Stimulated activated CD4-positive, alpha-beta T cell treated with anti-CD3 and anti-CD28 coated beads, Interleukin-1b, Interleukin-23, amount 100 ng/mL, for 48 hours (primary cell): Measurements from ENCODE around the gene NAA38.

Source experiments
- DNase-seq: peaks from one replicate; pipeline ENCODE4 v3.0.0-alpha.2; 2020

The NAA38 gene

GRCh38 chr17:7851438-7852261 is 5.7 kb downstream of the NAA38 start:
- DNase-seq, result peak; percentile 92

DNA sequence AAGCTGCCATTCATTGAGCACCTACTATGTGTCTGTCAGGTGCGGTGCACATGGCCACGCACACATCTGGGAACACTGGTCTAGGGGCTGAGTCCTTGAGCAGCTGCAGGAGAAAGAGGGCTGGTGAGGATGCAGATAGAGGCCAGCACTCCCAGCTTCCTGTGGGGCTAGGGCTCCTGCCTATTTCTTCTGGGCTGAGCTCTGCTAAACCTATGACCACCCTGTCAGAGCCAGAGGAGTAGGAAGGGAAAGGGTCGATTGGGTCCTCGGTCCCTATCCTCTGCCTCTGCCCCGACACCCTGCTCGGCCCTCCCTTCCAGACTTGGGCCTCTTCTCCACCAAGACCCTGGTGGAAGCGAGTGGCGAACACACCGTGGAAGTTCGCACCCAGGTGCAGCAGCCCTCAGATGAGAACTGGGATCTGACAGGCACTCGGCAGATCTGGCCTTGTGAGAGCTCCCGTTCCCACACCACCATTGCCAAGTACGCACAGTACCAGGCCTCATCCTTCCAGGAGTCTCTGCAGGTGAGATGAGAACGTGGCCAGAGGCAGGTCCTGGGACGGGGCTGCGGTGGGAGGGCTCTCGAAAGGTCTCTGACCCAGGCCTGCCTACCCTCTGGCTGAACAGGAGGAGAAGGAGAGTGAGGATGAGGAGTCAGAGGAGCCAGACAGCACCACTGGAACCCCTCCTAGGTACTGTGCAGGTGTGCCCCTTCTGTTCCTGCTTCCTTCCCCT is 6.5 kb downstream of the NAA38 start:
- no peak for DNase-seq

DNA sequence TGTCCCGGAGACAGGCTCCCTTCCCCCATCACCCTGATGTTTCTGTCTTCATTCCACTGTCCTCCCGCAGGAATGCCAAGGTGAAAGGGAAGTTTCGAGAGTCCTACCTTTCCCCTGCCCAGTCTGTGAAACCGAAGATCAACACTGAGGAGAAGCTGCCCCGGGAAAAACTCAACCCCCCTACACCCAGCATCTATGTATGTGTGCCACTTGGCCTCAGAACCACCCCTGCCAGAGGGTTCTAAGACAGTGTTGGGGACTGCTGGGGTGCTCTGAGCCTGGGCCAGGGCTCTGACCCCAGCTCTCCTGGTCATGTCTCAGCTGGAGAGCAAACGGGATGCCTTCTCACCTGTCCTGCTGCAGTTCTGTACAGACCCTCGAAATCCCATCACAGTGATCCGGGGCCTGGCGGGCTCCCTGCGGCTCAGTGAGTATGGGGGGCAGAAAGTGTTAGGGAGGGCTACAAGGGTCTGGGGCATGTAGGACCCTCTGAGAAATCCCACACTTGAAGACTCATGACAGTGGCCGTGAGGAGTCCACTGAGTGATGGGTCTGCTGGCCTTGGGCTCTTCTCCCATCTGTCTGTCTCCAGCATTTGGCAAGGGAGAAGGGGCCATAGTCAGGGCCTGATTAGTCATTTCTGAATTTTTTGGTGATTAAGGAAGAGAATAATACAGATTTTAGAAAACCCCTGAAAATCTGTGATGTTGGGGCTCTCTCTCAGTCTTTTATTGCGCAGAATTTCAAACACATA is 7.4 kb downstream of the NAA38 start:
- DNase-seq, result no peak

DNA sequence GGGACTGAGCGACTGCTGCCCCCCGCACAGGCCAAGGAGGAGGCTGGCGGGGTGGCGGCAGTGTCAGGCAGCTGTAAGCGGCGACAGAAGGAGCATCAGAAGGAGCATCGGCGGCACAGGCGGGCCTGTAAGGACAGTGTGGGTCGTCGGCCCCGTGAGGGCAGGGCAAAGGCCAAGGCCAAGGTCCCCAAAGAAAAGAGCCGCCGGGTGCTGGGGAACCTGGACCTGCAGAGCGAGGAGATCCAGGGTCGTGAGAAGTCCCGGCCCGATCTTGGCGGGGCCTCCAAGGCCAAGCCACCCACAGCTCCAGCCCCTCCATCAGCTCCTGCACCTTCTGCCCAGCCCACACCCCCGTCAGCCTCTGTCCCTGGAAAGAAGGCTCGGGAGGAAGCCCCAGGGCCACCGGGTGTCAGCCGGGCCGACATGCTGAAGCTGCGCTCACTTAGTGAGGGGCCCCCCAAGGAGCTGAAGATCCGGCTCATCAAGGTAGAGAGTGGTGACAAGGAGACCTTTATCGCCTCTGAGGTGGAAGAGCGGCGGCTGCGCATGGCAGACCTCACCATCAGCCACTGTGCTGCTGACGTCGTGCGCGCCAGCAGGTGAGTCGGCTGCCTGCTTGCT is 8.1 kb downstream of the NAA38 start:
- no peak for DNase-seq

GRCh38 chr17:7848739-7849129 is 8.6 kb downstream of the NAA38 start:
- DNase-seq, result no peak

DNA sequence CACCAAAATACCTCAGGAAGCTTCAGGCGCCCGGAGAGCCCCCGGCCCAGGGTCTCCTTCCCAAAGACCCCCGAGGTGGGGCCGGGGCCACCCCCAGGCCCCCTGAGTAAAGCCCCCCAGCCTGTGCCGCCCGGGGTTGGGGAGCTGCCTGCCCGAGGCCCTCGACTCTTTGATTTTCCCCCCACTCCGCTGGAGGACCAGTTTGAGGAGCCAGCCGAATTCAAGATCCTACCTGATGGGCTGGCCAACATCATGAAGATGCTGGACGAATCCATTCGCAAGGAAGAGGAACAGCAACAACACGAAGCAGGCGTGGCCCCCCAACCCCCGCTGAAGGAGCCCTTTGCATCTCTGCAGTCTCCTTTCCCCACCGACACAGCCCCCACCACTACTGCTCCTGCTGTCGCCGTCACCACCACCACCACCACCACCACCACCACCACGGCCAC is 9.2 kb downstream of the NAA38 start:
- no peak for DNase-seq

DNA sequence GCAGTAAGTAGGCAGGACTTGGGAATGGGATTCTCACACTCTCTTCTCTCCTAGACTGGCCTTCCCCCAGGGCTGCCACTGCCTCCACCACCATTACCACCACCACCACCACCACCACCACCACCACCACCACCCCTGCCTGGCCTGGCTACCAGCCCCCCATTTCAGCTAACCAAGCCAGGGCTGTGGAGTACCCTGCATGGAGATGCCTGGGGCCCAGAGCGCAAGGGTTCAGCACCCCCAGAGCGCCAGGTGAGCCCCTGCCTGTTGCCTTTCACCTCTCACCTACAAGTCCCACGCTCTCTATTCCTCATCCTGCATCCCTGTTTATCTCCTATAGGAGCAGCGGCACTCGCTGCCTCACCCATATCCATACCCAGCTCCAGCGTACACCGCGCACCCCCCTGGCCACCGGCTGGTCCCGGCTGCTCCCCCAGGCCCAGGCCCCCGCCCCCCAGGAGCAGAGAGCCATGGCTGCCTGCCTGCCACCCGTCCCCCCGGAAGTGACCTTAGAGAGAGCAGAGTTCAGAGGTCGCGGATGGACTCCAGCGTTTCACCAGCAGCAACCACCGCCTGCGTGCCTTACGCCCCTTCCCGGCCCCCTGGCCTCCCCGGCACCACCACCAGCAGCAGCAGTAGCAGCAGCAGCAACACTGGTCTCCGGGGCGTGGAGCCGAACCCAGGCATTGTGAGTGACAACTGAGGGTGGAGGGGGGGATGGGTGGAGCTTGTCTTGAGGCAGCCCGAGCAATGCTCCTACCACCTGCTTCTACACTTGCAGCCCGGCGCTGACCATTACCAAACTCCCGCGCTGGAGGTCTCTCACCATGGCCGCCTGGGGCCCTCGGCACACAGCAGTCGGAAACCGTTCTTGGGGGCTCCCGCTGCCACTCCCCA is 10.3 kb downstream of the NAA38 start:
- no peak for DNase-seq

DNA sequence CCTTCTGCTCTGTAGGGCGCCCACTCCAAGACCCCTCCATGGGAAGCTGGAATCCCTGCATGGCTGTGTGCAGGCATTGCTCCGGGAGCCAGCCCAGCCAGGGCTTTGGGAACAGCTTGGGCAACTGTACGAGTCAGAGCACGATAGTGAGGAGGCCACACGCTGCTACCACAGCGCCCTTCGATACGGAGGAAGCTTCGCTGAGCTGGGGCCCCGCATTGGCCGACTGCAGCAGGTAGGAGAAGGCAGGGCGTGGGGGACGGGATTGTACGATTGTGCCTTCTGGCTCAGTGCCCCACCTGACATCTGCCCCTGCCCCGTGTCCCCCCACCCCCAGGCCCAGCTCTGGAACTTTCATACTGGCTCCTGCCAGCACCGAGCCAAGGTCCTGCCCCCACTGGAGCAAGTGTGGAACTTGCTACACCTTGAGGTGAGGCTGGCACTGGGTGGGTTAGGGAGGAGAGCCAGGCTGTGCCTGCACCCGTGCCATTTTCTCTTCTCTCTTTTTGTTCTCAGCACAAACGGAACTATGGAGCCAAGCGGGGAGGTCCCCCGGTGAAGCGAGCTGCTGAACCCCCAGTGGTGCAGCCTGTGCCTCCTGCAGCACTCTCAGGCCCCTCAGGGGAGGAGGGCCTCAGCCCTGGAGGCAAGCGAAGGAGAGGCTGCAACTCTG is 11.2 kb downstream of the NAA38 start:
- no peak for DNase-seq

DNA sequence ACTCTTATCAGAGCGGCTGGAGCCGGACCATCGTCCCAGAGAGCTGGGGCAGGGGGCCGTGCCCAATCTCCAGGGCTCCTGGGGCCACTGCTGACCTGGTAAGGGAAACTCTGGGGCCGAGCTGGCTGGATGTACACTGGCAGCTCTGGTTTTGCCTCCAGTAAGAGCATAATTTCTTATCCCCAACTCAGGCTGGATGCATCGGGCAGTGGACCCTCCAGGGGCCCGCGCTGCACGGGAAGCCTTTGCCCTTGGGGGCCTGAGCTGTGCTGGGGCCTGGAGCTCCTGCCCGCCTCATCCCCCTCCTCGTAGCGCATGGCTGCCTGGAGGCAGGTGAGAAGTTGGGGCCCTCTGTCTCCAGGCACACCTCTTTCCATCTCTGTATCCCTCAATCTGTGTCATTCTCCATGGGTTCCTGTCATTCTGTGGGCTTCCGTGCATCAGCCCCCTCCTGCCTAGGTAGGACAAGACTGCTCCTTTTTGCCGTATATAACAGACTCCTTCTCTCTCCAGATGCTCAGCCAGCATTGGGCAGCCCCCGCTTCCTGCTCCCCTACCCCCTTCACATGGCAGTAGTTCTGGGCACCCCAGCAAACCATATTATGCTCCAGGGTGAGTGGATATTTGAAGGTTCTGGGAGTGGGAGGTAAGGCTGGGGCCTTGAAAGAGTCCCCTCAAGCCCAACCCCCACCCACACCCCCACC is 11.8 kb downstream of the NAA38 start:
- DNase-seq, result no peak

DNA sequence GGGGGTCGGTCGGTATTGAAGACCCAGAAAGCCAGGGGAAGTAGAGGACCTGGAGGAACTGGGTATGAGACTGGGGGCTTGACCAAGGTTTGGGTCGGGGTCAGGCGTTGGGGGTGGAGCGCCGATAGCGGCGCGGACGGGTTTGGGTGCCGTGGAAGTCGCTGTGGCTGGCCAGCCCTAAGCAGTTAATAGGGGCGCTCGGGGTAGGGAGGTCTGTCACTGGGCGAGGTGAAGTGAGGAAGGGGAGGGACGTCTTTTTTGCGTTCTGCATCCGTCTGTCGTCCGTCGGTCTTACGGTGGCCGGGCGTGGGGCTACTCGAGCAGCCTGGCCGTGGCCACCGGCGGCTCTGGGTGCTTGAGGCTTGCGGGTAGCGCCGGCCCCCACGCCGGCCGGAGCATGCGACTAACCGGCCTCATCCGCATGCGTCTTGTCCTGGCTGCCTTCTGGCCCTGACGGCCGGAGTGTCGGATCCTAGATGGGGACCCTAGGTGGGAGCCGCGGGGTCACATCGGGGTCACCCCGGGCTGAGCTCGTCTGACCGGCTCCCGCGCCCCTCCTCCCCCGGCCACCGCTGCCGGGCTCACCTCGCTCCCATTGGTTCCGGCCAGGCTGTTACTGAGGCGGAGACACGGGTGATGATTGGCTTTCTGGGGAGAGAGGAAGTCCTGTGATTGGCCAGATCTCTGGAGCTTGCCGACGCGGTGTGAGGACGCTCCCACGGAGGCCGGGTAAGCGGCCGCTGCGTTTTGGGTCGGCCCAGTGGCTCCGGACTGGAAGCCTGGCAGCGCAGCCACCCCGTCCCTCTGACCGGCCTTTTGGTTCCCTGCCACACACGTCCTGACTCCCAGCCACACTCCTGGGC is 12.8 kb downstream of the NAA38 start:
- peak; percentile 88 for DNase-seq

GRCh38 chr17:7843536-7844291 is 13.6 kb downstream of the NAA38 start:
- DNase-seq, result peak; percentile 87

DNA sequence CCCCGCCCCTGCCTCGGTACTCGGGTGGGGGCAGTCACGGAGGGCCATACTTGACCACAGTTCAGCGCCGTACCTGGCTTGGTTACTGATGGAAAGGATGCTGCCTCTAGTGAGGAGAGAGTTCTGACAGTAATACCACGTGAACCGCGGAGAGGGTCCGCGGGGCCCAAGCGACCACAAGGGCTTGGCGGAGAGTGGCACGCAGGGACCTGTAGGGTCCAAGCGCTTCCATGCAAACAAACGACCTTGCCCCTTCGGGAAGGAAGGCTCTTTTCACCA is 14.2 kb downstream of the NAA38 start:
- DNase-seq, result no peak

- DNase-seq, result peak; percentile 95
These were observed 14.7 kb downstream of the NAA38 start for GRCh38 chr17:7842380-7843256.

GRCh38 chr17:7841915-7842379 is 15.4 kb downstream of the NAA38 start:
- DNase-seq, result peak; percentile 85

DNA sequence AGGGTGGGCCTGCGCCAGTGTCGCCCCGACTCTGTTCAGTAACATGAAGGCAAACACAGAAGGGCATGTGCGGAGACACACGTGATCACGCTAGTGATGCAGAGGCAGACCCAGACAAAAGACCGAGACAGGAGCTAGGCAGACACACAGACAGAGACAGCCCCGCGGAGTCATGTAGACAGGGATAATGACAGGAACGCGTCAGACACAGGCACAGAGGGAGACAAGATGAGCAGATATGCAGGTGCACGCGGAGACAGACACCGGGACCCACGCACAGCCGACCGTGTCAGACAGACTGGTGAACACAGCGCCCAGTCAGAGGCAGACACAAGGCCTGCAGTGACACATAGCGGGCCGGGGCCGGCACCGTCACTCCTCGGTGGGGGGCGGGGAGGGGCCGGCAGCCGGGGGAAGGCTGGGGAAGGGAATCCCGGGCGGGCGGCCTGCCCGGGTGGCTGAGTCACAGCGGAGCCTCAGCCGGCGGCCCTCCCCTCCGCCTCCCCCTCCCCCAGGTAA is 15.9 kb downstream of the NAA38 start:
- peak; percentile 93 for DNase-seq

DNA sequence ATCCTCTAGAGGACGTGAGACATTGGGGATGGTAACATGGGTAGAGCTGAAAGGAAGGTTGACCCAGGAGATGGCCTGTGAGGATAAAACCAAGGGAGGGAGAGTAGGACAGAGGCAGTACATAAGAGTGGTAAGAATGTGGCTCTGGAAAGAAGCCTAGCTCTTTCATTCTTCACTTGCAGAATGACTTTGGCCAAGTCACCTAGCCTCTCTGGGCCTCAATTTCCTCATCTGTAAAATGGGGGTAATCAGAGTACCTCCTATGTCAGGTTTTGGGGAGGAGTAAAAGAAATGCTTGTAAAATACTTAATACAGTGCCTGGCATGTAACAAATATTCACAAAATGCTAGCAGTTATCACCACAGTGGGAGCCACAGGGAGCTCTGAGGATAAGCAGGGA is 16.5 kb downstream of the NAA38 start:
- DNase-seq, result no peak

GRCh38 chr17:7840441-7840840 is 16.9 kb downstream of the NAA38 start:
- DNase-seq, result no peak

GRCh38 chr17:7839876-7840261 is 17.5 kb downstream of the NAA38 start:
- DNase-seq, result peak; percentile 45
